ENCODE results near the gene EEF1AKMT4. TPM values are rescaled to one million over a fixed set of nuclear protein-coding genes. Genes with fewer than 3 reads are reported as not detected.

The EEF1AKMT4 gene
- total and polyA plus RNA-seq, 2 of the 4 experiments (the other 2 are of a cell fraction): 2.9 to 3.6 TPM

DNA sequence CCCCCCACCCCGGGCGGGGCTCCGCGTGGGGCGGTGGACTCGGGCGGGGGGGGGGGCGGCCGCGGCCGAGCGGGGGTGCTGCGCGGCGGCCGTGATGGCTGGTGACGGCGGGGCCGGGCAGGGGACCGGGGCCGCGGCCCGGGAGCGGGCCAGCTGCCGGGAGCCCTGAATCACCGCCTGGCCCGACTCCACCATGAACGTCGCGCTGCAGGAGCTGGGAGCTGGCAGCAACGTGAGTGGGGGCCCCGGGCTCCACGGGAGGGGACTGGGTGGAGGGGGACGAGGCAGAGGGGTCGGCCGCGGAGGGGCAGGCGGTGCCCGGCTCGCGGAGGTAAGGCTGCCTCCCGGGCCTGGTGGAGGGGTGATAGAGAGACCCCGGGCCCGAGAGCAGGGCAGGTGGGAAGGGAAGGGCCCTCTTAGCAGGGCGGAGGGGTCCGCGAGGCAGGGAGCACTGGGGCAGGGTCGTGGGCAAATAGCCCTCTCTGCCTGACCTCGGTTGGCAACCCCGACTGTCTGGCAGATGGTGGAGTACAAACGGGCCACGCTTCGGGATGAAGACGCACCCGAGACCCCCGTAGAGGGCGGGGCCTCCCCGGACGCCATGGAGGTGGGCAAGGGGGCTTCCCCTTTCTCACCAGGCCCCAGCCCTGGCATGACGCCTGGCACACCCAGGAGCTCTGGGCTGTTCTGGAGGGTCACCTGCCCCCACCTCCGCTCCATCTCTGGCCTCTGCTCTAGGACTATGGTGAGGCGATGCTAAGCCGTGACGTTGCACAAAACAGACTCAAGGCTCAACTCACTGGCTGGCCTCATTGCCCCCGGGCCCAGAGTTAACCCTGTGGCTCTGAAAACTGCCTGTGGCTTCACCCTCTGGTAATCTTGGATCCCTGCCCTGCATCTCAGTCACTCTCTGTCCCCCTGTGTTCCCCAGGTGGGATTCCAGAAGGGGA is 26.8 kb downstream of the EEF1AKMT4 start, which contains the start of gene ECE2 (continued):
- TF ChIP-seq USF2 (IDR thresholded peaks at IDR 0.05; ENCODE audit: low read depth, low read length): no peak

DNA sequence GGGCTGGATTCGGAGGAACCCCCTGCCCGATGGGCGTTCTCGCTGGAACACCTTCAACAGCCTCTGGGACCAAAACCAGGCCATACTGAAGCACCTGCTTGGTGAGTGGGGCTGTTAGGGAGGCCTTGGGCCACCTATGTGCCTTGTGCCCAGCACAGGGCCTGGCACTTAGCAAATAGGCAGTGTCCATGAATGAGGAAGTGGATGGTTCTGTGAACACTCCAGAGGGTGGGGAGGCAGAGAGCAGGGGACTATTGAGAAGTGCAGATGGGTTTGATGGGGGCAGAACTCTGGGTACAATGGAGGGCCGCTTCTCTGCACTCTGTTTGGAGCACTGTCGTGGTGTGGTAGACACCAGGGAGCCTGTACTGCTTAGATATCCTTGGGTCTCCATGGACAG is 27.9 kb downstream of the EEF1AKMT4 start:
- Histone ChIP-seq H3K4me2 (ENCODE audit: low read depth, low read length) (no peak overlapping the region), H3K27ac (ENCODE audit: insufficient read depth, low read length) (no peak overlapping the region), H2AK5ac (ENCODE audit: low read depth, low read length) (no peak overlapping the region), H3K79me1 (ENCODE audit: low read depth in 1 of 2, low read length in 2 of 2) (no peaks in the 10 kb centered on the region), H3K23ac (ENCODE audit: low read depth, low read length) (no peak overlapping the region), H2AFZ (replicated peaks; ENCODE audit: low read length, poor library complexity) (no peak overlapping the region), H2BK15ac (ENCODE audit: low read depth, low read length) (no peak overlapping the region), H3K9me3 (ENCODE audit: control insufficient read depth, insufficient read depth, low read length) (no peaks in the 10 kb centered on the region), H2BK120ac (ENCODE audit: low read depth, low read length) (no peak overlapping the region), H3K4ac (ENCODE audit: low read depth, low read length) (no peak overlapping the region), H4K91ac (ENCODE audit: insufficient read depth, low read depth, low read length) (no peak overlapping the region), H3K9ac (ENCODE audit: low read depth, low read length) (no peak overlapping the region), H3K56ac (ENCODE audit: extremely low read depth, insufficient read depth, low read length) (no peak overlapping the region), H4K5ac (ENCODE audit: low read depth, low read length) (no peak overlapping the region), H2BK5ac (ENCODE audit: low read depth, low read length, poor library complexity, severe bottlenecking) (no peak overlapping the region), H3K18ac (ENCODE audit: low read depth, low read length) (no peak overlapping the region), H4K20me1 (ENCODE audit: insufficient read depth, low read length) (no peaks in the 10 kb centered on the region), H2BK20ac (ENCODE audit: low read depth, low read length) (no peak overlapping the region), H3K4me3 (ENCODE audit: insufficient read depth, low read depth, low read length) (no peak overlapping the region), H3K27me3 (ENCODE audit: control insufficient read depth, insufficient read depth, low read length) (peaks cover 65% of the 10 kb centered on the region), H3K36me3 (ENCODE audit: control insufficient read depth, insufficient read depth, low read length) (no peaks in the 10 kb centered on the region), H3K14ac (replicated peaks; ENCODE audit: low read depth, low read length) (no peak overlapping the region), H3K4me1 (ENCODE audit: control insufficient read depth, insufficient read depth, low read length) (no peaks in the 10 kb centered on the region), H4K8ac (ENCODE audit: low read depth in 2 of 2, low read length in 2 of 2) (no peak overlapping the region), H3K9me1 (ENCODE audit: insufficient read depth, low read length) (peaks cover 3% of the 10 kb centered on the region; the same call in 1 of the 2 replicates), H2AK9ac (replicated peaks; ENCODE audit: low read depth, low read length, poor library complexity) (no peak overlapping the region)
- POLR2A ChIA-PET (ENCODE audit: unreplicated experiment): no interaction called here
- intact Hi-C loops (cut with micrococcal nuclease) (no loop called here), dilution Hi-C loops (cut with HindIII; ENCODE audit: low sequenced_read_pairs, unreplicated experiment) (no loop called here), in situ Hi-C loops (cut with MboI; ENCODE audit: low sequenced_read_pairs) (no loop called here)
- no peak for TF ChIP-seq MAFK (IDR thresholded peaks at IDR 0.05; ENCODE audit: low read depth, low read length)
- TF ChIP-seq BHLHE40 (IDR thresholded peaks at IDR 0.05; ENCODE audit: low read depth, low read length): no peak
- no peak for TF ChIP-seq MXI1 (IDR thresholded peaks at IDR 0.05; ENCODE audit: borderline replicate concordance, low read depth, low read length)
- no peak for TF ChIP-seq RAD21 (IDR thresholded peaks at IDR 0.05; ENCODE audit: low read length)
- TF ChIP-seq RCOR1 (IDR thresholded peaks at IDR 0.05; ENCODE audit: insufficient replicate concordance, low read length): no peak
- no peak for TF ChIP-seq NFE2L2 (IDR thresholded peaks at IDR 0.05; ENCODE audit: low read depth, low read length)
- no peak for TF ChIP-seq FOS (IDR thresholded peaks at IDR 0.05; ENCODE audit: low read depth, low read length)
- no peak for TF ChIP-seq MAZ (IDR thresholded peaks at IDR 0.05; ENCODE audit: borderline replicate concordance, low read depth, low read length)
- TF ChIP-seq, protein P1, sequence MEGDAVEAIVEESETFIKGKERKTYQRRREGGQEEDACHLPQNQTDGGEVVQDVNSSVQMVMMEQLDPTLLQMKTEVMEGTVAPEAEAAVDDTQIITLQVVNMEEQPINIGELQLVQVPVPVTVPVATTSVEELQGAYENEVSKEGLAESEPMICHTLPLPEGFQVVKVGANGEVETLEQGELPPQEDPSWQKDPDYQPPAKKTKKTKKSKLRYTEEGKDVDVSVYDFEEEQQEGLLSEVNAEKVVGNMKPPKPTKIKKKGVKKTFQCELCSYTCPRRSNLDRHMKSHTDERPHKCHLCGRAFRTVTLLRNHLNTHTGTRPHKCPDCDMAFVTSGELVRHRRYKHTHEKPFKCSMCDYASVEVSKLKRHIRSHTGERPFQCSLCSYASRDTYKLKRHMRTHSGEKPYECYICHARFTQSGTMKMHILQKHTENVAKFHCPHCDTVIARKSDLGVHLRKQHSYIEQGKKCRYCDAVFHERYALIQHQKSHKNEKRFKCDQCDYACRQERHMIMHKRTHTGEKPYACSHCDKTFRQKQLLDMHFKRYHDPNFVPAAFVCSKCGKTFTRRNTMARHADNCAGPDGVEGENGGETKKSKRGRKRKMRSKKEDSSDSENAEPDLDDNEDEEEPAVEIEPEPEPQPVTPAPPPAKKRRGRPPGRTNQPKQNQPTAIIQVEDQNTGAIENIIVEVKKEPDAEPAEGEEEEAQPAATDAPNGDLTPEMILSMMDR (conservative IDR thresholded peaks at IDR 0.05; ENCODE audit: low read depth, low read length): no peak
- no peak for TF ChIP-seq CHD1 (IDR thresholded peaks at IDR 0.05; ENCODE audit: low read depth, low read length)
- no peak for TF ChIP-seq POLR2A (IDR thresholded peaks at IDR 0.05; ENCODE audit: low read depth, low read length)
- no peak for TF ChIP-seq RFX5 (IDR thresholded peaks at IDR 0.05; ENCODE audit: low read depth, low read length)
- TF ChIP-seq CEBPB (IDR thresholded peaks at IDR 0.05; ENCODE audit: low read depth, low read length): no peak
- no CpG with 5 or more reads among the region's 6 CpGs for WGBS, 2 experiments (ENCODE audit: extremely low coverage in 2 of 2, insufficient read length in 1 of 2)
- CTCF ChIA-PET: no interaction called here
- BruUV-seq (replicated peaks): no TSS peak
- ATAC-seq (ENCODE audit: low read depth) (no peak), DNase-seq (no peak)

Measured in IMR-90 (cell line).